ENCODE measurements around the gene CHN2.

CHN2 gene

GRCh38 chr7:29432721-29433120, 238.1 kb downstream of the CHN2 start:
- H3K4me3 ChIP-seq (ENCODE audit: low read depth in 1 of 2, low read length in 2 of 2), result no peak overlapping the region
- H3K27ac ChIP-seq (ENCODE audit: low read depth, low read length), result no peak overlapping the region
- no peaks in the 10 kb centered on the region for H3K36me3 ChIP-seq (ENCODE audit: control insufficient read depth in 1 of 2, insufficient read depth in 2 of 2, low read length in 2 of 2)
- H3K27me3 ChIP-seq (ENCODE audit: control insufficient read depth in 1 of 2, insufficient read depth in 2 of 2, low read length in 2 of 2), result no peaks in the 10 kb centered on the region
- H3K4me1 ChIP-seq (ENCODE audit: control insufficient read depth in 1 of 2, insufficient read depth in 2 of 2, low read length in 2 of 2), result peaks cover 15 to 27% of the 10 kb centered on the region in 2 donors
- no peaks in the 10 kb centered on the region for H3K9me3 ChIP-seq (ENCODE audit: control insufficient read depth in 1 of 2, low read length in 2 of 2)
- H3K9ac ChIP-seq (ENCODE audit: low read depth in 1 of 2, low read length in 2 of 2), result no peak overlapping the region

- no peaks in the 10 kb centered on the region for H3K36me3 ChIP-seq (ENCODE audit: control insufficient read depth in 1 of 2, insufficient read depth in 2 of 2, low read length in 2 of 2)
- H3K27ac ChIP-seq (ENCODE audit: low read depth, low read length), result no peak overlapping the region
Observed at GRCh38 chr7:29434380-29434768, 239.8 kb downstream of the CHN2 start.

DNA sequence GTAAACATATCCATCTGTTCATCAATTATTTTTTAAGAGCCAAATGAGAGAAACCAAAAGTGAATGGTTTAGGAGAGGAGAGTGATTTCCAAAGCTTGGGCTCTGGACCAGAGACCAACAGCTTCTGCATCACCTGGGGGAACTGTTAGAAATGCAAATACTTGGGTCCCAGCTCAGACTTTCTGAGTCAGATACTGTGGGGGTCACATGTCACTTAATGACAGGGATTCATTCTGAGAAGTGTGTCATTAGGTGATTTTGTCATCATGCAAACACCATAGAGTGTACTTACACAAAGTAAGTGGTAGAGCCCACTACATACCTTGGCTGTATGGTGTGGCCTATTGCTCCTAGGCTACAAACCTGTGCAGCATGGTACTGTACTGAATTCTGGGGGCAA, 240.6 kb downstream of the CHN2 start:
- peaks cover 3 to 9% of the 10 kb centered on the region in 2 donors for H3K4me1 ChIP-seq (ENCODE audit: control insufficient read depth in 1 of 2, insufficient read depth in 2 of 2, low read length in 2 of 2)
- no peaks in the 10 kb centered on the region for H3K9me3 ChIP-seq (ENCODE audit: control insufficient read depth in 1 of 2, low read length in 2 of 2)
- H3K9ac ChIP-seq (ENCODE audit: low read depth in 1 of 2, low read length in 2 of 2), result no peak overlapping the region
- H3K4me3 ChIP-seq (ENCODE audit: low read depth in 1 of 2, low read length in 2 of 2), result no peak overlapping the region
- H3K27me3 ChIP-seq (ENCODE audit: control insufficient read depth in 1 of 2, insufficient read depth in 2 of 2, low read length in 2 of 2), result no peaks in the 10 kb centered on the region
- H3K27ac ChIP-seq (ENCODE audit: low read depth, low read length), result no peak overlapping the region
- no peaks in the 10 kb centered on the region for H3K36me3 ChIP-seq (ENCODE audit: control insufficient read depth in 1 of 2, insufficient read depth in 2 of 2, low read length in 2 of 2)

More at GRCh38 chr7:29434380-29434768, 239.8 kb downstream of the CHN2 start:
- H3K4me3 ChIP-seq (ENCODE audit: low read depth in 1 of 2, low read length in 2 of 2), result no peak overlapping the region
- H3K27me3 ChIP-seq (ENCODE audit: control insufficient read depth in 1 of 2, insufficient read depth in 2 of 2, low read length in 2 of 2), result no peaks in the 10 kb centered on the region
- H3K9ac ChIP-seq (ENCODE audit: low read depth in 1 of 2, low read length in 2 of 2), result no peak overlapping the region
- no peaks in the 10 kb centered on the region for H3K9me3 ChIP-seq (ENCODE audit: control insufficient read depth in 1 of 2, low read length in 2 of 2)
- H3K4me1 ChIP-seq (ENCODE audit: control insufficient read depth in 1 of 2, insufficient read depth in 2 of 2, low read length in 2 of 2), result peaks cover 8 to 14% of the 10 kb centered on the region in 2 donors

- peaks cover 0 to 6% of the 10 kb centered on the region in 2 donors for H3K4me1 ChIP-seq (ENCODE audit: control insufficient read depth in 1 of 2, insufficient read depth in 2 of 2, low read length in 2 of 2)
- no peaks in the 10 kb centered on the region for H3K9me3 ChIP-seq (ENCODE audit: control insufficient read depth in 1 of 2, low read length in 2 of 2)
- H3K36me3 ChIP-seq (ENCODE audit: control insufficient read depth in 1 of 2, insufficient read depth in 2 of 2, low read length in 2 of 2), result no peaks in the 10 kb centered on the region
- no peak overlapping the region for H3K27ac ChIP-seq (ENCODE audit: low read depth, low read length)
- no peak overlapping the region for H3K4me3 ChIP-seq (ENCODE audit: low read depth in 1 of 2, low read length in 2 of 2)
- H3K9ac ChIP-seq (ENCODE audit: low read depth in 1 of 2, low read length in 2 of 2), result no peak overlapping the region
- H3K27me3 ChIP-seq (ENCODE audit: control insufficient read depth in 1 of 2, insufficient read depth in 2 of 2, low read length in 2 of 2), result no peaks in the 10 kb centered on the region
Observed at GRCh38 chr7:29435902-29436301, 241.3 kb downstream of the CHN2 start.

DNA sequence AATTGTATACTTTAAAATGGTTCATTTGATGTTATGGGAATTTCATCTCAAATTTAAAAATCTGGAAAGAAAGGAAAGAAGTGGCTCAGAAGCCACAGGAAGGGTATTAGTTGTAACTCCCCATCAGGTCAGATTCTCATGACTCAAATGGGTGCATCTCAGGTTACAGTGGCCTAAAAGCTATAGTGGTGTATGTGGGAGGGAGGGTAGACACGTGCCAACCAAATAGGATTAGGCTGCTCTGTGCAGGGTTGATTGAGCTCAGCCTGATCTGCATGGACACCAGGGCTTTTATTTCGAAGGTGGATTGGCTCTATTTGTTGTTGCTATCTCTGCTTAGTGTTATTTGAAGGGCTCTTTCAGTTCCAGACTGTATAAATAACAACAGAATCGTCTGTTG, 247.6 kb downstream of the CHN2 start:
- no peaks in the 10 kb centered on the region for H3K4me1 ChIP-seq (ENCODE audit: control insufficient read depth in 1 of 2, insufficient read depth in 2 of 2, low read length in 2 of 2)
- no peaks in the 10 kb centered on the region for H3K9me3 ChIP-seq (ENCODE audit: control insufficient read depth in 1 of 2, low read length in 2 of 2)
- no peaks in the 10 kb centered on the region for H3K27me3 ChIP-seq (ENCODE audit: control insufficient read depth in 1 of 2, insufficient read depth in 2 of 2, low read length in 2 of 2)
- no peak overlapping the region for H3K4me3 ChIP-seq (ENCODE audit: low read depth in 1 of 2, low read length in 2 of 2)
- no peaks in the 10 kb centered on the region for H3K36me3 ChIP-seq (ENCODE audit: control insufficient read depth in 1 of 2, insufficient read depth in 2 of 2, low read length in 2 of 2)
- H3K27ac ChIP-seq (ENCODE audit: low read depth, low read length), result no peak overlapping the region
- no peak overlapping the region for H3K9ac ChIP-seq (ENCODE audit: low read depth in 1 of 2, low read length in 2 of 2)

DNA sequence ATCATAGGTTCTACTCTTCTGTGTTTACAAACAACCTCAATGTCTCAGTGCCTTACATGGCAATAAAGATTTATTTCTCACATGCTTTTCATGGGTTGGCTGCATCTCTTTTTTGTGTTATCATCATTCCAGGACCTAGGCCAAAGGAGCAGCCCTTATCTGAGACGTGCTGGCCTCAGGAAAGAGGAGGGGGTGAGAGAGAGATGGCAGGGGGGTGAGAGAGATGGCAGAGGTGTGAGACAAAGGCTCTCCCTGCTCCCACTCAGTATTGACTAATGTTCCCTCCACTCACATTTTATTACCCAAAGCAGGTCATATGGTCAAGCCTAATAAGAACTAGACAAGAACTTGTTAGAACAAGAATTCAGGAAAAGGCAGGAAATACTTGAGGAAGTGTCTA, 249.0 kb downstream of the CHN2 start:
- Histone ChIP-seq H3K9ac (ENCODE audit: low read depth in 1 of 2, low read length in 2 of 2) (no peak overlapping the region), H3K9me3 (ENCODE audit: control insufficient read depth in 1 of 2, low read length in 2 of 2) (no peaks in the 10 kb centered on the region), H3K27ac (ENCODE audit: low read depth, low read length) (no peak overlapping the region), H3K4me1 (ENCODE audit: control insufficient read depth in 1 of 2, insufficient read depth in 2 of 2, low read length in 2 of 2) (no peaks in the 10 kb centered on the region), H3K4me3 (ENCODE audit: low read depth in 1 of 2, low read length in 2 of 2) (no peak overlapping the region), H3K27me3 (ENCODE audit: control insufficient read depth in 1 of 2, insufficient read depth in 2 of 2, low read length in 2 of 2) (no peaks in the 10 kb centered on the region), H3K36me3 (ENCODE audit: control insufficient read depth in 1 of 2, insufficient read depth in 2 of 2, low read length in 2 of 2) (no peaks in the 10 kb centered on the region)

GRCh38 chr7:29444267-29444666, 249.7 kb downstream of the CHN2 start:
- no peaks in the 10 kb centered on the region for H3K27me3 ChIP-seq (ENCODE audit: control insufficient read depth in 1 of 2, insufficient read depth in 2 of 2, low read length in 2 of 2)
- no peaks in the 10 kb centered on the region for H3K36me3 ChIP-seq (ENCODE audit: control insufficient read depth in 1 of 2, insufficient read depth in 2 of 2, low read length in 2 of 2)
- no peaks in the 10 kb centered on the region for H3K9me3 ChIP-seq (ENCODE audit: control insufficient read depth in 1 of 2, low read length in 2 of 2)
- H3K27ac ChIP-seq (ENCODE audit: low read depth, low read length), result no peak overlapping the region
- peaks cover 0 to under 1% of the 10 kb centered on the region in 2 donors for H3K4me1 ChIP-seq (ENCODE audit: control insufficient read depth in 1 of 2, insufficient read depth in 2 of 2, low read length in 2 of 2)
- H3K9ac ChIP-seq (ENCODE audit: low read depth in 1 of 2, low read length in 2 of 2), result no peak overlapping the region
- no peak overlapping the region for H3K4me3 ChIP-seq (ENCODE audit: low read depth in 1 of 2, low read length in 2 of 2)

DNA sequence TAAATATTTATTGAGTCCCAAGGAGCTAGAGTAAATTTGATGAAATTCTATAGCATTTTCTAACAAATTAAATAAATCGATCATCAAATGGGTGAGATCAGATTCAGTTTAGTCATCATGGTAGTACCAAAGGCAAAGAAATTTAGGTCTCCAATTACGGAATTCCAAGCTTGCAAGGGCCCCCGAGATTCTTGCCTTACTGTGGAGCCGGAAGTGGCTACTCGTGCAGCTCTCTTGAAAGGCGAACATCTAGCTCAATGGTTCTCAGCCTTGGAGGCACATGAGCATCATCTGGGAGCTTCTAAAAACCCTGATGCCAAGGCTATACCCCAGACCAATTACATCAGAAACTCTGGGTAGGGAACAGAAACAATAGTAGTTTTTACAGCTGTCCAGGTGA, 251.2 kb downstream of the CHN2 start:
- Histone ChIP-seq H3K27me3 (ENCODE audit: control insufficient read depth in 1 of 2, insufficient read depth in 2 of 2, low read length in 2 of 2) (no peaks in the 10 kb centered on the region), H3K9me3 (ENCODE audit: control insufficient read depth in 1 of 2, low read length in 2 of 2) (no peaks in the 10 kb centered on the region), H3K27ac (ENCODE audit: low read depth, low read length) (no peak overlapping the region), H3K4me1 (ENCODE audit: control insufficient read depth in 1 of 2, insufficient read depth in 2 of 2, low read length in 2 of 2) (peaks cover 5 to 7% of the 10 kb centered on the region in 2 donors), H3K36me3 (ENCODE audit: control insufficient read depth in 1 of 2, insufficient read depth in 2 of 2, low read length in 2 of 2) (no peaks in the 10 kb centered on the region), H3K4me3 (ENCODE audit: low read depth in 1 of 2, low read length in 2 of 2) (no peak overlapping the region), H3K9ac (ENCODE audit: low read depth in 1 of 2, low read length in 2 of 2) (no peak overlapping the region)

DNA sequence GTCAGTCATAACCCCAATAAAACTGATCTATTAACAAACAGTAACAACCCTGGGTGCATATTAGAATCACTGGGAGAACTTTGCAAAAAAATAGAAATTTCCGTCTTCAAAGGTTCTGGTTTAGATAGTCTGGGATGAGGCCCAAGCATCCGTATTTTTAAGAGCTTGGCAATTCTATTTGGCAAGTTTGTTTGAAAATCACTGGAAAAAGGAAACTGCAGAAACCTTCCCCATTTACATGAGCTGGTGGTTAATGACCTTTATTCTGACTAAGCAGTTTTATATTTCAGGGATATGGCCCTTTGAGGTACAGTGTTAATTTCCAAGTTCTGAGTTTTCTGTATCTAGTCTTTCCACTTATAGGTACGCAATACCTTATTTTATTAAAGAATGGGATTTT, 253.3 kb downstream of the CHN2 start:
- Histone ChIP-seq H3K4me1 (ENCODE audit: control insufficient read depth in 1 of 2, insufficient read depth in 2 of 2, low read length in 2 of 2) (peaks cover 9% of the 10 kb centered on the region in 2 donors), H3K9ac (ENCODE audit: low read depth in 1 of 2, low read length in 2 of 2) (no peak overlapping the region), H3K4me3 (ENCODE audit: low read depth in 1 of 2, low read length in 2 of 2) (no peak overlapping the region), H3K27me3 (ENCODE audit: control insufficient read depth in 1 of 2, insufficient read depth in 2 of 2, low read length in 2 of 2) (no peaks in the 10 kb centered on the region), H3K9me3 (ENCODE audit: control insufficient read depth in 1 of 2, low read length in 2 of 2) (no peaks in the 10 kb centered on the region), H3K36me3 (ENCODE audit: control insufficient read depth in 1 of 2, insufficient read depth in 2 of 2, low read length in 2 of 2) (no peaks in the 10 kb centered on the region), H3K27ac (ENCODE audit: low read depth, low read length) (no peak overlapping the region)

- Histone ChIP-seq H3K36me3 (ENCODE audit: control insufficient read depth in 1 of 2, insufficient read depth in 2 of 2, low read length in 2 of 2) (no peaks in the 10 kb centered on the region), H3K9ac (ENCODE audit: low read depth in 1 of 2, low read length in 2 of 2) (no peak overlapping the region), H3K27me3 (ENCODE audit: control insufficient read depth in 1 of 2, insufficient read depth in 2 of 2, low read length in 2 of 2) (no peaks in the 10 kb centered on the region), H3K4me3 (ENCODE audit: low read depth in 1 of 2, low read length in 2 of 2) (no peak overlapping the region), H3K9me3 (ENCODE audit: control insufficient read depth in 1 of 2, low read length in 2 of 2) (no peaks in the 10 kb centered on the region), H3K4me1 (ENCODE audit: control insufficient read depth in 1 of 2, insufficient read depth in 2 of 2, low read length in 2 of 2) (peaks cover 9 to 14% of the 10 kb centered on the region in 2 donors), H3K27ac (ENCODE audit: low read depth, low read length) (no peak overlapping the region)
Observed at GRCh38 chr7:29449569-29450260, 255.1 kb downstream of the CHN2 start.
